Suppressor macrophage (primary cell): ENCODE data around the gene GCNA.
"Not testable (repeated sequence)": the region's sequence is repeated elsewhere in the genome, so short reads cannot be mapped to it uniquely, and the experiment has no call there.

Experiments used
- DNase-seq, 4 experiments: peaks; one replicate each; pipeline ENCODE4 v3.0.0-alpha.2; 2020 to 2022

GCNA gene

GRCh38 chrX:71644406-71644805 lies 66.2 kb downstream of the GCNA start:
- DNase-seq = not testable (repeated sequence)

GRCh38 chrX:71650333-71650969 lies 72.2 kb downstream of the GCNA start:
- DNase-seq = no peak

- peak; percentile 46 to 63 (median 57) for DNase-seq
Measured at GRCh38 chrX:71652405-71652804, 74.2 kb downstream of the GCNA start.

GRCh38 chrX:71653344-71653743 lies 75.1 kb downstream of the GCNA start:
- no peak for DNase-seq

DNA sequence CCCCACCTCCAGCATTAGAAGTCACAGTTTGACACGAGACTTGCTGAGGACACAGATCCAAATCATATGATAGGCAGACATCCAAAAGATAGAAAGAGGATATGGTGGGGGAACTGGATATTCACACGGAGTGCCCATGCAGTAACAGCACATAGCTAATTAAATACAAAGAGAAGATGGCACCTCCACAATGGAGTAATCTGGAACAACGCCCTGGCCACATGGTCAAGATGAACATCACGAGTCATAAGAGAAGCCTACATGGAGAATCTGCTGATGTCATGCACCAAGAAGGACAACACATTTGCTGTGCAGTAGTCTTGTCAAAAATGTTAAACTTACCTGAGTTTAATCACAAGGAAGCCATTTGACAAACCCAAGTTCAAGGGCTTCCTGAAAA lies 79.0 kb downstream of the GCNA start:
- no peak for DNase-seq

GRCh38 chrX:71659342-71659741 lies 81.1 kb downstream of the GCNA start:
- no peak for DNase-seq

DNA sequence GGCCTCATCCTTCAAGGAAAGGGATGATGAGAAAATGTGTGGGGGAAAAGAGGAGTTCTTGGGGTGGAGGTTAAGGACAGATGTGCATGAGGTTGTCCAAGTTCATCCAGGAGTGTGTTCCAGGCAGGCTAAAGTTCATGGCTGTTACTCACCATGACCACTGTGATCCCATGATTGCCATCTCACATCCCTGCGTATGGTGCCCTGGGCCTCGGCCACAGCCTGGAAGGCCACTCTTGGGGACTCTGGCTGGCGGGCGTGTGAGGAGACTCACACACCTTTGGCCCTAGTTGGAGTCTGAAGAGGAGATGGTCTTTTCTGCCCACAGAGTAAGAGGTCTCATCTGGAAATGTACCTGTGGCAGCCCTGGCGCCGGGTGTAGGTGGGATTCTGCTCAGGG lies 81.7 kb downstream of the GCNA start:
- no peak for DNase-seq

- no peak for DNase-seq
Measured at GRCh38 chrX:71660562-71661416, 82.6 kb downstream of the GCNA start.

- DNase-seq = no peak
Measured at GRCh38 chrX:71661919-71662318, 83.7 kb downstream of the GCNA start.

DNA sequence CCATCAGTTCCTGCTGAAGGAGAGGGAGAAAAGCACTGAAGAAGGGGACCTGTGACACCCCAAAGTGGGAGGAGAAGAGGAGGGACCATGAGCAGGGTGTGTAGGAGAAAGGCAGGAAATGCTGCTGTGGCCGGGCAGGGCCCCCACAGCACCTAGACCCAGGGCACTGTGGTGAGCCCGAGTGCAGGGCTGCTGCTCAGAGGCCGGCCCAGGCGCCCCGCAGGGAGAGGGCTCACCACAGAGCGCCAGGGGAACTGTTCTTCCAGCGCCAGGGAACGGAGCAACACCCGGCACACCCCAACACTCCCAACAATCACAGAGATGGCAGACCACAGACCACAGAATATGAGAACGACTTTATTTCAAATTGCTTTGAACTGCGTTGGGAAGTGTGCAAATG lies 84.4 kb downstream of the GCNA start:
- DNase-seq = peak in 2 of 4 experiments; percentile 7 to 10
